OCI-LY3 (cell line): ENCODE results near the gene CD70.

Source experiments
- EZH2phosphoT487 ChIP-seq: fragments of 200-600 bp; shearing (Covaris generic); IDR thresholded peaks from 2 replicates; pipeline ENCODE4 v1.6.1; 2018; ENCODE audit warnings: antibody characterized with exemption, mixed run types, low read depth
- TF ChIP-seq, protein P1 (sequence below): fragments of 200-600, 300-600 bp; sonication (generic); IDR thresholded peaks from 2 replicates; pipeline ENCODE4 v1.5.1; 2014; ENCODE audit warnings: antibody characterized with exemption, low read length, low read depth

DNA sequence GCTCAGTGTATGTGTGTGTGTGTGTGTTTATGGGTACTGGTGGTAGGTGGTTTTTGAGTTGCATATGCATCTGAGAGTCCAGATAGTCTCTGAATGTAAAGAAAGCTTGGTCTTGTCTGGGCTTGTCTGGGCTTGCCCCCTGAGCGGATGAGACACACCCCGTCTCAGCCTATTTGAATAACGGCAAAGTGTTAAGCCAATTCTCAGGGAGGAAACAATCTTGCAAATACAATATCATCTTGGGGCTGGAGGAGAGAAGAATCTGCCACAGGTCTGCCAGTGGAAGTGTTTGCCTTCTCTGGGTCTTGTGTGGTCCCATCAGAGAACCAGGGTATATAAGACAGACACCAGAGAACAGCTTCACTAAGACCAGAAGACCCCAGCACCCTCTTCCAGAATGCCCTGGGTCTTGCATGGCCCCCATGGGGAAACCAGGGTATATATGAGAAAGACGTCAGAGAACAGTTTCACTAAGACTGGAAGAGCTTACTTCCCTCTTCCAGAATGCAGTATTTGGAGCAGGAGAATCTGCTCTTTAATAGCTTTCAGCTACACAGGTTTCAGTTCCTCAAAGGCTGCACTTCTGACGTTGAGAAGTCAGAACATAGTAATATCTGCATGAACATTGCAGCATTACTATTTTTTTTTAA lies 13.3 kb downstream of the CD70 start:
- TF ChIP-seq, protein P1, sequence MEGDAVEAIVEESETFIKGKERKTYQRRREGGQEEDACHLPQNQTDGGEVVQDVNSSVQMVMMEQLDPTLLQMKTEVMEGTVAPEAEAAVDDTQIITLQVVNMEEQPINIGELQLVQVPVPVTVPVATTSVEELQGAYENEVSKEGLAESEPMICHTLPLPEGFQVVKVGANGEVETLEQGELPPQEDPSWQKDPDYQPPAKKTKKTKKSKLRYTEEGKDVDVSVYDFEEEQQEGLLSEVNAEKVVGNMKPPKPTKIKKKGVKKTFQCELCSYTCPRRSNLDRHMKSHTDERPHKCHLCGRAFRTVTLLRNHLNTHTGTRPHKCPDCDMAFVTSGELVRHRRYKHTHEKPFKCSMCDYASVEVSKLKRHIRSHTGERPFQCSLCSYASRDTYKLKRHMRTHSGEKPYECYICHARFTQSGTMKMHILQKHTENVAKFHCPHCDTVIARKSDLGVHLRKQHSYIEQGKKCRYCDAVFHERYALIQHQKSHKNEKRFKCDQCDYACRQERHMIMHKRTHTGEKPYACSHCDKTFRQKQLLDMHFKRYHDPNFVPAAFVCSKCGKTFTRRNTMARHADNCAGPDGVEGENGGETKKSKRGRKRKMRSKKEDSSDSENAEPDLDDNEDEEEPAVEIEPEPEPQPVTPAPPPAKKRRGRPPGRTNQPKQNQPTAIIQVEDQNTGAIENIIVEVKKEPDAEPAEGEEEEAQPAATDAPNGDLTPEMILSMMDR: no peak
- TF ChIP-seq EZH2phosphoT487: no peak
